ENCODE results near the gene HHIPL1. TPM values are rescaled to one million over a fixed set of nuclear protein-coding genes. Genes with fewer than 3 reads are reported as not detected.

Gene HHIPL1
- polyA plus RNA-seq, 2 of the 4 experiments (the other 2 are of a cell fraction) = 0.19 to 0.23 TPM

DNA sequence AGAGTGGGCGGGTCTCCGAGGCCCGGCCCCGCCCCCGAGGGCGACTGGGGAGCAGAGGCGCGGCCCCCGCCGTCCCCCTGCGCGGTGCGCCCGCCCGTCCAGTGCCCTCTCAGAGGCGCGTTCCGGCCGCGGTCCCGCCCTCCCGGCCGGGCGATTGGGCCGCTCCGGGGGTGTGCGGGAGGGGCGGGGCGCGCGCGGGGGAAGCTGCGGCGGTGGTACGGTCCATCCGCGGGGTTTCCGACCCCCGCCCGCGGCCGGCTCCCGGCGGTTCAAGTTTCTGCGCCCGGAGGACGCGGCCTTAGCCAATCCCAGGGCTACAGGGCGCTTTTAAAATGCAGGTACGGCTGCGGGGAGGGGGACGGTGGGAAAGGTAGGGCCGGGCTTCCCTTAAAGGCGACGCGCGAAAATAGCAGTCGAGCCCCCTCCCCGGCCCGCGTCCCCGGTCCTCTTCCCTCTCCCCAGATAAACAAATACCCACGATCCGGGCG, 40.6 kb upstream of the HHIPL1 start (continued):
- TF ChIP-seq CTCF (IDR thresholded peaks at IDR 0.05) = no peak
- TF ChIP-seq, protein P1, sequence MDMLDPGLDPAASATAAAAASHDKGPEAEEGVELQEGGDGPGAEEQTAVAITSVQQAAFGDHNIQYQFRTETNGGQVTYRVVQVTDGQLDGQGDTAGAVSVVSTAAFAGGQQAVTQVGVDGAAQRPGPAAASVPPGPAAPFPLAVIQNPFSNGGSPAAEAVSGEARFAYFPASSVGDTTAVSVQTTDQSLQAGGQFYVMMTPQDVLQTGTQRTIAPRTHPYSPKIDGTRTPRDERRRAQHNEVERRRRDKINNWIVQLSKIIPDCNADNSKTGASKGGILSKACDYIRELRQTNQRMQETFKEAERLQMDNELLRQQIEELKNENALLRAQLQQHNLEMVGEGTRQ (IDR thresholded peaks at IDR 0.05) = no peak
- no peak for TF ChIP-seq MAX (IDR thresholded peaks at IDR 0.05)

GRCh38 chr14:99604766-99605298, 40.1 kb upstream of the HHIPL1 start:
- peak; percentile 62 to 79 for ATAC-seq
- FAIRE-seq = no peak
- H3K4me3 ChIP-seq = peak overlapping the region; percentile 81
- H3K9me3 ChIP-seq = no peaks in the 10 kb centered on the region
- ChIA-PET POLR2A (interaction anchor here (1.3 to 3.7 kb wide), 4 partner anchors 25 to 124 kb away, joined by 3 to 25 read pairs (median 8); partner anchors contain the start of genes CCNK and SETD3), CTCF (interaction anchor here (0.5 to 11.6 kb wide), 14 partner anchors 8 to 92 kb away, joined by 3 to 96 read pairs (median 5); no protein-coding TSS in a partner anchor)
- DNase-seq (ENCODE audit: low read depth in 1 of 2, low spot score in 1 of 2) = peak; percentile 48 to 56
- H3K27ac ChIP-seq = peak overlapping the region; percentile 87 to 99
- no CpG with 5 or more reads among the region's 50 CpGs for WGBS (ENCODE audit: missing lambda C conversion rate)
- H3K4me2 ChIP-seq = peak overlapping the region; percentile 82
- H3K4me1 ChIP-seq = peaks cover 43% of the 10 kb centered on the region
- TF ChIP-seq NFE2L2 (conservative IDR thresholded peaks at IDR 0.05; ENCODE audit: low read length) (no peak), PHF8 (IDR thresholded peaks at IDR 0.05; ENCODE audit: borderline replicate concordance, low read depth) (peak; percentile 54; the same call in 1 of the 2 replicates)

GRCh38 chr14:99605299-99605961, 39.5 kb upstream of the HHIPL1 start:
- TF ChIP-seq HEYL (CRISPR knock-in tag; IDR thresholded peaks at IDR 0.05) (no peak), MAZ (IDR thresholded peaks at IDR 0.05; ENCODE audit: borderline replicate concordance, low read depth, low read length) (0 out of 2 replicates have a peak, but pooled peaks have one; percentile 6), E2F6 (IDR thresholded peaks at IDR 0.05; ENCODE audit: borderline replicate concordance, low read depth) (0 out of 2 replicates have a peak, but pooled peaks have one; percentile 52), MYC (IDR thresholded peaks at IDR 0.05; ENCODE audit: borderline replicate concordance, low read length) (no peak), MAX (IDR thresholded peaks at IDR 0.05) (peak; percentile 53), SMC3 (IDR thresholded peaks at IDR 0.05) (no peak; the same call in 2 of the 3 replicates)
- POLR2A ChIA-PET = interaction anchor here (1.4 to 3.7 kb wide), 3 partner anchors 25 to 124 kb away, joined by 6 to 25 read pairs (median 10); partner anchors contain the start of genes CCNK and SETD3

GRCh38 chr14:99606359-99606758, 38.6 kb upstream of the HHIPL1 start:
- FAIRE-seq (no peak), ATAC-seq (no peak), DNase-seq (ENCODE audit: low read depth in 1 of 2, low spot score in 1 of 2) (no peak)
- Histone ChIP-seq H3K27ac (peak overlapping the region in 1 of 2 experiments; percentile 99; a peak in 2 of 6 replicates), H3K4me1 (peaks cover 29% of the 10 kb centered on the region), H3K4me3 (no peak overlapping the region), H3K4me2 (no peak overlapping the region), H3K9me3 (no peaks in the 10 kb centered on the region)
- POLR2A ChIA-PET = interaction anchor here (3.7 kb wide), 1 partner anchor 31 kb away, joined by 25 read pairs; no protein-coding TSS in a partner anchor
- CTCF ChIA-PET = interaction anchor here (0.9 to 11.6 kb wide), 13 partner anchors 9 to 280 kb away, joined by 3 to 96 read pairs (median 4); no protein-coding TSS in a partner anchor
- TF ChIP-seq PBX3 (IDR thresholded peaks at IDR 0.05) (no peak), ELK1 (IDR thresholded peaks at IDR 0.05; ENCODE audit: low read depth, low read length) (no peak), JUNB (IDR thresholded peaks at IDR 0.05) (no peak), HOXA7 (CRISPR knock-in tag; IDR thresholded peaks at IDR 0.05) (no peak), BHLHE40 (IDR thresholded peaks at IDR 0.05; ENCODE audit: low read depth, low read length) (no peak), SREBF2 (IDR thresholded peaks at IDR 0.05) (no peak), POLR2A (IDR thresholded peaks at IDR 0.05; ENCODE audit: low read length) (no peak), CHD2 (IDR thresholded peaks at IDR 0.05; ENCODE audit: low read length, partially characterized antibody) (no peak), HEYL (CRISPR knock-in tag; IDR thresholded peaks at IDR 0.05) (no peak), CBX8 (IDR thresholded peaks at IDR 0.05) (no peak), MAZ (IDR thresholded peaks at IDR 0.05; ENCODE audit: borderline replicate concordance, low read depth, low read length) (no peak)
- TF ChIP-seq, protein P1 (IDR thresholded peaks at IDR 0.05) = no peak
- 86% methylated on average over 7 of the region's 7 CpGs for WGBS (ENCODE audit: missing lambda C conversion rate)

More at GRCh38 chr14:99605299-99605961, 39.5 kb upstream of the HHIPL1 start:
- CTCF ChIA-PET = interaction anchor here (0.5 to 11.6 kb wide), 18 partner anchors 8 to 281 kb away, joined by 3 to 96 read pairs (median 4); no protein-coding TSS in a partner anchor
- Histone ChIP-seq H3K4me1 (peaks cover 38% of the 10 kb centered on the region), H3K9me3 (no peaks in the 10 kb centered on the region), H3K4me2 (peak overlapping the region; percentile 82), H3K27ac (peak overlapping the region; percentile 87 to 99), H3K4me3 (peak overlapping the region; percentile 81)
- no peak for FAIRE-seq
- ATAC-seq = peak; percentile 17 to 48; a peak in 4 of 6 replicates
- DNase-seq (ENCODE audit: low read depth in 1 of 2, low spot score in 1 of 2) = peak; percentile 51 to 64
- WGBS (ENCODE audit: missing lambda C conversion rate) = 5% methylated on average over 21 of the region's 38 CpGs
